Ishikawa (cell line): ENCODE results near the gene MRPL40.

ENCODE experiments used
- CEBPB ChIP-seq: IDR thresholded peaks from 2 replicates; pipeline ENCODE4 v1.6.1; 2012
- CREB1 ChIP-seq: IDR thresholded peaks from 2 replicates; pipeline ENCODE4 v1.6.1; 2012; ENCODE audit warnings: low read depth
- EGR1 ChIP-seq: IDR thresholded peaks from 2 replicates; pipeline ENCODE4 v1.6.1; 2012
- EP300 ChIP-seq: IDR thresholded peaks from 2 replicates; pipeline ENCODE4 v1.6.1; 2012; ENCODE audit warnings: borderline replicate concordance
- FOXM1 ChIP-seq: IDR thresholded peaks from 2 replicates; pipeline ENCODE4 v1.6.1; 2012; ENCODE audit warnings: low read depth, borderline replicate concordance
- NFIC ChIP-seq: IDR thresholded peaks from 2 replicates; pipeline ENCODE4 v1.6.1; 2012
- RAD21 ChIP-seq: IDR thresholded peaks from 2 replicates; pipeline ENCODE4 v1.6.1; 2012; ENCODE audit warnings: low read depth
- TAF1 ChIP-seq: IDR thresholded peaks from 2 replicates; pipeline ENCODE4 v1.6.1; 2012; ENCODE audit warnings: low read depth, mild to moderate bottlenecking
- TCF12 ChIP-seq: IDR thresholded peaks from 2 replicates; pipeline ENCODE4 v1.6.1; 2012; ENCODE audit warnings: low read depth
- TEAD4 ChIP-seq: IDR thresholded peaks from 2 replicates; pipeline ENCODE4 v1.6.1; 2012
- YY1 ChIP-seq: IDR thresholded peaks from 2 replicates; pipeline ENCODE4 v1.6.1; 2012; ENCODE audit warnings: low read depth
- TF ChIP-seq, protein P1 (sequence below): IDR thresholded peaks from 2 replicates; pipeline ENCODE4 v1.6.1; 2012; ENCODE audit warnings: low read depth, mild to moderate bottlenecking
- TF ChIP-seq, protein P2 (sequence below): IDR thresholded peaks from 2 replicates; pipeline ENCODE4 v1.6.1; 2012

DNA sequence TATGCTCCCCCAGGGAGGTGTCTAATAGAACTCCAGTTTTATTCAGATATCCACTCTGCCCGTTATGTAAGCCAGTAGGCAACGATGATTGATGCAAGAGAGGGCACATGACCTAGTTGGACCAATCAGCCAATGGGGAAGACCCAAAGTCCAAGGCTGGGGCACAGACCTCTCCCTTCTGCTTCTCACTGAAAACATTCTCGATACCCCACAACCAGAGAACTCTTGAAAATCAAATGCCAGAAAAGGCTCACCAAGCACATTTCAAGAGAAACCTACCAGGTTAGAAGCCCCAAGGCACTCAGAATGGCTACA lies 8.2 kb upstream of the MRPL40 start:
- no peak for TF ChIP-seq NFIC
- no peak for TF ChIP-seq EGR1
- TF ChIP-seq, protein P1, sequence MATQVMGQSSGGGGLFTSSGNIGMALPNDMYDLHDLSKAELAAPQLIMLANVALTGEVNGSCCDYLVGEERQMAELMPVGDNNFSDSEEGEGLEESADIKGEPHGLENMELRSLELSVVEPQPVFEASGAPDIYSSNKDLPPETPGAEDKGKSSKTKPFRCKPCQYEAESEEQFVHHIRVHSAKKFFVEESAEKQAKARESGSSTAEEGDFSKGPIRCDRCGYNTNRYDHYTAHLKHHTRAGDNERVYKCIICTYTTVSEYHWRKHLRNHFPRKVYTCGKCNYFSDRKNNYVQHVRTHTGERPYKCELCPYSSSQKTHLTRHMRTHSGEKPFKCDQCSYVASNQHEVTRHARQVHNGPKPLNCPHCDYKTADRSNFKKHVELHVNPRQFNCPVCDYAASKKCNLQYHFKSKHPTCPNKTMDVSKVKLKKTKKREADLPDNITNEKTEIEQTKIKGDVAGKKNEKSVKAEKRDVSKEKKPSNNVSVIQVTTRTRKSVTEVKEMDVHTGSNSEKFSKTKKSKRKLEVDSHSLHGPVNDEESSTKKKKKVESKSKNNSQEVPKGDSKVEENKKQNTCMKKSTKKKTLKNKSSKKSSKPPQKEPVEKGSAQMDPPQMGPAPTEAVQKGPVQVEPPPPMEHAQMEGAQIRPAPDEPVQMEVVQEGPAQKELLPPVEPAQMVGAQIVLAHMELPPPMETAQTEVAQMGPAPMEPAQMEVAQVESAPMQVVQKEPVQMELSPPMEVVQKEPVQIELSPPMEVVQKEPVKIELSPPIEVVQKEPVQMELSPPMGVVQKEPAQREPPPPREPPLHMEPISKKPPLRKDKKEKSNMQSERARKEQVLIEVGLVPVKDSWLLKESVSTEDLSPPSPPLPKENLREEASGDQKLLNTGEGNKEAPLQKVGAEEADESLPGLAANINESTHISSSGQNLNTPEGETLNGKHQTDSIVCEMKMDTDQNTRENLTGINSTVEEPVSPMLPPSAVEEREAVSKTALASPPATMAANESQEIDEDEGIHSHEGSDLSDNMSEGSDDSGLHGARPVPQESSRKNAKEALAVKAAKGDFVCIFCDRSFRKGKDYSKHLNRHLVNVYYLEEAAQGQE = no peak
- TF ChIP-seq FOXM1 = no peak
- TF ChIP-seq CREB1 = no peak
- TF ChIP-seq, protein P2, sequence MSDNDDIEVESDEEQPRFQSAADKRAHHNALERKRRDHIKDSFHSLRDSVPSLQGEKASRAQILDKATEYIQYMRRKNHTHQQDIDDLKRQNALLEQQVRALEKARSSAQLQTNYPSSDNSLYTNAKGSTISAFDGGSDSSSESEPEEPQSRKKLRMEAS = no peak
- TF ChIP-seq EP300 = no peak
- TF ChIP-seq CEBPB = no peak
- no peak for TF ChIP-seq YY1
- TF ChIP-seq TEAD4 = no peak
- TF ChIP-seq TAF1 = no peak
- no peak for TF ChIP-seq RAD21
- no peak for TF ChIP-seq TCF12
